ENCODE measurements around the gene GON7. TPM values are rescaled to one million over a fixed set of nuclear protein-coding genes. Genes with fewer than 3 reads are reported as not detected.
A peak's percentile ranks its signal among the peaks of the same experiment; 100 is the strongest.

GON7 gene
- total and polyA plus RNA-seq, 2 of the 8 experiments (the other 6 are each of a cell fraction or from before 2014, with no cell fraction given) = 3.8 to 9.9 TPM

DNA sequence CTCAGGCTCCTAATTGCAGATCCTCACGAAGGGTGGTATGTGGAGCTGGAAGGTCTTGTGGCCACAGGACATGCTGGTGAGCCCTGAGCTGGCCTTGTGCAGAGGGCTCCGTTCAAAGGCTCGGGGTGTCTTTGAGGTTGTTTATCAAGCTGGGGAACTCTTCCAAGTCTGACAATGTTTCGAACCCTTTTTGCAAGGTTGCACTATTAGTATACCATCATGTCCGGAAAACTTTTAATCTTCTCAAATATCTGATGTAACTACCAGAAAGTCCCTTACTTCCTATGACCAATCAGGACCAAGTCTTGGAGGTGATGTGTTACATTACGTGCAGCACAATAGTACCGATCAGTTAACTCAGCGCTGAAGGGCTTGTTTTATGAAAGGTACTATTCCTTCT, 21.7 kb upstream of the GON7 start:
- WGBS, 2 experiments (ENCODE audit: extremely low coverage in 1 of 2, insufficient coverage in 1 of 2, insufficient read length in 1 of 2, insufficient replicate concordance in 2 of 2, low coverage in 1 of 2, low lambda C conversion rate in 2 of 2, missing lambda C conversion rate in 1 of 2) = 93% methylated on average over 8 of the region's 8 CpGs; no CpG with 5 or more reads in 1 of the 2 experiments
- POLR2A ChIA-PET (ENCODE audit: partially characterized antibody) = interaction anchor here (2.2 kb wide), 1 partner anchor 9 kb away, joined by 9 read pairs; no protein-coding TSS in a partner anchor
- no peak overlapping the region for H3K4ac ChIP-seq (replicated peaks; ENCODE audit: insufficient read length, low read depth, low read length)

More for the DNA sequence above, 21.7 kb upstream of the GON7 start:
- H3K56ac ChIP-seq (replicated peaks; ENCODE audit: insufficient read length, low read depth, low read length) = no peak overlapping the region
- H4K91ac ChIP-seq (replicated peaks; ENCODE audit: insufficient read length, low read length) = no peak overlapping the region
- CTCF ChIA-PET (ENCODE audit: partially characterized antibody) = no interaction called here
- H3K14ac ChIP-seq (ENCODE audit: insufficient read length) = no peak overlapping the region
- H2BK120ac ChIP-seq (replicated peaks; ENCODE audit: low read depth, low read length) = no peak overlapping the region
- no peak for DNase-seq (ENCODE audit: low read depth in 1 of 2, low spot score in 2 of 2)
- no peak overlapping the region for H2AK5ac ChIP-seq (ENCODE audit: low read depth, low read length)
- no peak overlapping the region for H2AFZ ChIP-seq (ENCODE audit: low read length)
- TF ChIP-seq RXRA (IDR thresholded peaks at IDR 0.05; ENCODE audit: insufficient read depth, low read depth, low read length) (no peak), TEAD4 (IDR thresholded peaks at IDR 0.05; ENCODE audit: low read depth, low read length) (no peak), TBP (IDR thresholded peaks at IDR 0.05; ENCODE audit: low read depth, low read length) (no peak), RBBP5 (IDR thresholded peaks at IDR 0.05; ENCODE audit: borderline replicate concordance, low read depth, low read length) (no peak), POLR2AphosphoS5 (IDR thresholded peaks at IDR 0.05; ENCODE audit: low read depth, low read length) (no peak), CHD1 (IDR thresholded peaks at IDR 0.05; ENCODE audit: low read depth, low read length) (no peak)
- peak; percentile 24 for FAIRE-seq
- no peak overlapping the region for H3K4me3 ChIP-seq (ENCODE audit: extremely low read depth in 1 of 4, insufficient read depth in 2 of 4, low read depth in 3 of 4, low read length in 4 of 4)
- no peaks in the 10 kb centered on the region; a peak in 3 of 7 replicates for H3K4me1 ChIP-seq (replicated peaks in 1 of 4; ENCODE audit: control insufficient read depth in 3 of 4, insufficient read depth in 4 of 4, low read length in 3 of 4)
- H3K79me2 ChIP-seq (ENCODE audit: control insufficient read depth in 1 of 2, insufficient read depth in 2 of 2, low read length in 2 of 2) = no peaks in the 10 kb centered on the region
- H3K4me2 ChIP-seq (ENCODE audit: insufficient read depth in 1 of 2, low read depth in 2 of 2, low read length in 2 of 2) = no peak overlapping the region
- H4K8ac ChIP-seq (ENCODE audit: extremely low read depth, insufficient read depth, low read length) = no peak overlapping the region
- H3K27ac ChIP-seq (ENCODE audit: low read depth, low read length) = no peak overlapping the region
- H3K36me3 ChIP-seq (ENCODE audit: control insufficient read depth in 2 of 4, insufficient read depth in 4 of 4, low read length in 3 of 4) = peaks cover 6 to 20% (median 12%) of the 10 kb centered on the region in 4 experiments; a peak in 5 of 8 replicates
- H2BK12ac ChIP-seq (ENCODE audit: low read depth, low read length) = no peak overlapping the region
- H4K5ac ChIP-seq (ENCODE audit: insufficient read length, low read depth, low read length) = no peak overlapping the region
- no peaks in the 10 kb centered on the region for H3K23me2 ChIP-seq (ENCODE audit: low read depth, low read length)
- H3K18ac ChIP-seq (ENCODE audit: extremely low read depth, low read length) = no peak overlapping the region
- H4K20me1 ChIP-seq (replicated peaks in 1 of 2; ENCODE audit: control insufficient read depth in 1 of 2, insufficient read depth in 2 of 2, low read length in 2 of 2) = no peaks in the 10 kb centered on the region
- H3K27me3 ChIP-seq (replicated peaks in 1 of 4; ENCODE audit: control insufficient read depth in 3 of 4, extremely low read depth in 1 of 4, insufficient read depth in 3 of 4, low read length in 3 of 4) = no peaks in the 10 kb centered on the region; a peak in 1 of 7 replicates
- H2BK20ac ChIP-seq (ENCODE audit: low read length) = no peak overlapping the region
- H3K23ac ChIP-seq (ENCODE audit: insufficient read length) = no peak overlapping the region
- H3K79me1 ChIP-seq (ENCODE audit: low read depth, low read length) = no peaks in the 10 kb centered on the region
- no peaks in the 10 kb centered on the region for H3K9me3 ChIP-seq (ENCODE audit: insufficient read depth in 2 of 2, low read depth in 1 of 2, low read length in 1 of 2)
- H2BK5ac ChIP-seq (ENCODE audit: low read depth, low read length) = no peak overlapping the region
- no peak overlapping the region for H2BK15ac ChIP-seq (ENCODE audit: low read length)
- no peak overlapping the region for H3K9ac ChIP-seq (replicated peaks in 1 of 4; ENCODE audit: extremely low read depth in 1 of 4, low read depth in 3 of 4, low read length in 3 of 4)
